Hepatocyte (in vitro differentiated cells): ENCODE results near the gene ISL2. TPM values are rescaled to one million over a fixed set of nuclear protein-coding genes. Genes with fewer than 3 reads are reported as not detected.

Experiments
- DNase-seq: peaks from one replicate; pipeline ENCODE4 v3.0.0-alpha.2; 2016; ENCODE audit warnings: low spot score
- H2AFZ ChIP-seq: fragments of 200-600 bp; sonication (generic); 2 replicates; pipeline ENCODE4 v1.6.0; 2016; ENCODE audit warnings: antibody characterized with exemption, mild to moderate bottlenecking
- H3K27ac ChIP-seq: fragments of 200-600 bp; sonication (generic); 2 replicates; pipeline ENCODE4 v1.5.1; 2016; ENCODE audit warnings: mild to moderate bottlenecking
- H3K27me3 ChIP-seq: fragments of 200-600 bp; sonication (generic); 2 replicates; pipeline ENCODE4 v1.6.1; 2016
- H3K36me3 ChIP-seq: fragments of 200-600 bp; sonication (generic); replicated peaks from 2 replicates; pipeline ENCODE4 v1.5.1; 2016; ENCODE audit warnings: low read depth; ENCODE audit not compliant: insufficient read depth
- H3K4me1 ChIP-seq: fragments of 200-600 bp; sonication (generic); 2 replicates; pipeline ENCODE4 v1.5.1; 2016; ENCODE audit warnings: mild to moderate bottlenecking, moderate library complexity; ENCODE audit not compliant: insufficient read depth
- H3K4me2 ChIP-seq: fragments of 200-600 bp; sonication (generic); 2 replicates; pipeline ENCODE4 v1.6.0; 2016
- H3K4me3 ChIP-seq: fragments of 200-600 bp; sonication (generic); 2 replicates; pipeline ENCODE4 v1.5.1; 2016; ENCODE audit warnings: mild to moderate bottlenecking
- H3K79me2 ChIP-seq: fragments of 200-600 bp; sonication (generic); 2 replicates; pipeline ENCODE4 v1.6.0; 2017; ENCODE audit warnings: mild to moderate bottlenecking
- H3K9me2 ChIP-seq: fragments of 200-600 bp; sonication (generic); replicated peaks from 2 replicates; pipeline ENCODE4 v1.6.0; 2017; ENCODE audit warnings: mild to moderate bottlenecking; ENCODE audit not compliant: insufficient read depth
- H3K9me3 ChIP-seq: fragments of 200-600 bp; sonication (generic); 2 replicates; pipeline ENCODE4 v1.5.1; 2016; ENCODE audit warnings: low read depth, mild to moderate bottlenecking
- H4K20me1 ChIP-seq: fragments of 200-600 bp; sonication (generic); 2 replicates; pipeline ENCODE4 v1.6.0; 2016; ENCODE audit warnings: mild to moderate bottlenecking; ENCODE audit not compliant: insufficient read depth, poor library complexity, severe bottlenecking
- EZH2 ChIP-seq: fragments of 200-600 bp; sonication (generic); IDR thresholded peaks from 2 replicates; pipeline ENCODE4 v1.6.1; 2016; ENCODE audit warnings: antibody characterized with exemption, mild to moderate bottlenecking, borderline replicate concordance
- EZH2phosphoT487 ChIP-seq: fragments of 200-600 bp; sonication (generic); IDR thresholded peaks from one replicate; pipeline ENCODE4 v1.6.1; 2018; ENCODE audit warnings: antibody characterized with exemption, mild to moderate bottlenecking, low read depth, moderate library complexity; ENCODE audit not compliant: unreplicated experiment, severe bottlenecking
- WGBS: methylation state at CpG from one replicate; pipeline ENCODE4 v1.1.6; 2016; ENCODE audit warnings: low lambda C conversion rate; ENCODE audit errors: missing lambda C conversion rate; 5-methylcytosine and 5-hydroxymethylcytosine counted together
- polyA plus RNA-seq: library from polyadenylated mRNA; unstranded; fragments of >200 nt; fragmentation: Nextera tagmentation; extraction: Ambion mirVana; gene quantifications from 2 replicates; pipeline ENCODE4 v1.2.1, GENCODE V29; 2016
- total RNA-seq: library from RNA; depleted of rRNA; stranded (reverse); fragments of >200 nt; gene quantifications from 2 replicates; pipeline ENCODE4 v1.2.3, GENCODE V29; 2014
- TF ChIP-seq, protein P1 (sequence below): fragments of 200-600 bp; sonication (generic); IDR thresholded peaks from 2 replicates; pipeline ENCODE4 v1.5.1; 2016; ENCODE audit warnings: antibody characterized with exemption, mild to moderate bottlenecking; ENCODE audit not compliant: poor library complexity

The ISL2 gene
- total and polyA plus RNA-seq, 2 experiments from 2014 or later, result 3.9 to 4.7 TPM

DNA sequence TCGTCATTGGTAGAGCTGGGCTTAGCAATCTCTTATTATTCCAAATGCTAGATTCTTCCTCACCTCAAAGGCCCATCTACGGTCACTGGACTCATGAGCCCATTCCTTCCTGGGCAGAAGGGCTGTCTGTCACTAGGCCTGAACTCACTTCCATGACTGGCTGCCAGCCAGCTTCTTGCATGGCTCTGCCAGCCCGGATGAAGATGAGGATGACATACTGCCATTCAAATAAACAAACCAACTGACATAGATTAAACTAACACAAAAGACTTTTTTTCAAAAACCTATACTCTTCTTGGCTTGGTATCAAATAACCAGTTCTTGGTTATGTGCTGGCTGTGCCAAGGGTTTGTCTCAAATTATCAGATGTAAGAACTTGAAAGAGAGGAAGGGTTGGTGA lies 23.8 kb downstream of the ISL2 start:
- 95% methylated on average over 3 of the region's 3 CpGs for WGBS
- H3K4me3 ChIP-seq, result no peak overlapping the region

DNA sequence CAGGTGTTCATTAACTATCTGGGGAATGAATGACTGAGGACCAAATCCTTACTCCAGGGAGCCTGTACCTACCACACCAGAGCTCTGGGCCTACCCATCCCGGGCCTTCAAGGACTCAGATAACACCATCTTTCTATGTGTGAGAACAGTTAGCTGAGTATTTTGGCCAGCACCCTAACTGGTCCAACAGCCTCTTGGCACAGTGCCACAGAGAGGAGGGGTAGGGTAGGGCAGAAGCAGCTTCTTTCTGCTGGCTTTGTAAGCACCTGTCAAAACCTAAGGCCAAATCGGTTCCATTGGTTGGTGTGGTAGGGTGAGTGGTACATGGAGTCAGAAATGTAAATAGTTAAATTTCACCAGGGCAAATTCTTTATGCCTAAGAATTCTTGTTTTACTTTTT lies 26.7 kb downstream of the ISL2 start:
- TF ChIP-seq EZH2phosphoT487 (no peak), EZH2 (no peak)
- TF ChIP-seq, protein P1, sequence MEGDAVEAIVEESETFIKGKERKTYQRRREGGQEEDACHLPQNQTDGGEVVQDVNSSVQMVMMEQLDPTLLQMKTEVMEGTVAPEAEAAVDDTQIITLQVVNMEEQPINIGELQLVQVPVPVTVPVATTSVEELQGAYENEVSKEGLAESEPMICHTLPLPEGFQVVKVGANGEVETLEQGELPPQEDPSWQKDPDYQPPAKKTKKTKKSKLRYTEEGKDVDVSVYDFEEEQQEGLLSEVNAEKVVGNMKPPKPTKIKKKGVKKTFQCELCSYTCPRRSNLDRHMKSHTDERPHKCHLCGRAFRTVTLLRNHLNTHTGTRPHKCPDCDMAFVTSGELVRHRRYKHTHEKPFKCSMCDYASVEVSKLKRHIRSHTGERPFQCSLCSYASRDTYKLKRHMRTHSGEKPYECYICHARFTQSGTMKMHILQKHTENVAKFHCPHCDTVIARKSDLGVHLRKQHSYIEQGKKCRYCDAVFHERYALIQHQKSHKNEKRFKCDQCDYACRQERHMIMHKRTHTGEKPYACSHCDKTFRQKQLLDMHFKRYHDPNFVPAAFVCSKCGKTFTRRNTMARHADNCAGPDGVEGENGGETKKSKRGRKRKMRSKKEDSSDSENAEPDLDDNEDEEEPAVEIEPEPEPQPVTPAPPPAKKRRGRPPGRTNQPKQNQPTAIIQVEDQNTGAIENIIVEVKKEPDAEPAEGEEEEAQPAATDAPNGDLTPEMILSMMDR, result no peak
- H3K4me2 ChIP-seq, result no peak overlapping the region
- no peak overlapping the region for H2AFZ ChIP-seq
- no peaks in the 10 kb centered on the region for H3K9me3 ChIP-seq
- no peak overlapping the region for H3K27ac ChIP-seq
- WGBS, result 79% methylated on average over 2 of the region's 2 CpGs
- no peak overlapping the region for H3K4me3 ChIP-seq
- H4K20me1 ChIP-seq, result no peaks in the 10 kb centered on the region
- H3K27me3 ChIP-seq, result no peaks in the 10 kb centered on the region
- no peaks in the 10 kb centered on the region for H3K9me2 ChIP-seq
- no peaks in the 10 kb centered on the region for H3K36me3 ChIP-seq
- DNase-seq, result no peak
- no peaks in the 10 kb centered on the region for H3K4me1 ChIP-seq
- H3K79me2 ChIP-seq, result no peaks in the 10 kb centered on the region

More for the DNA sequence above, 23.8 kb downstream of the ISL2 start:
- no peaks in the 10 kb centered on the region for H3K79me2 ChIP-seq
- H3K9me3 ChIP-seq, result no peaks in the 10 kb centered on the region
- no peak overlapping the region for H3K4me2 ChIP-seq
- H3K4me1 ChIP-seq, result peaks cover 1% of the 10 kb centered on the region
- no peak for TF ChIP-seq EZH2
- TF ChIP-seq, protein P1, result no peak
- no peak for TF ChIP-seq EZH2phosphoT487
- no peak overlapping the region for H3K27ac ChIP-seq
- H3K36me3 ChIP-seq, result no peaks in the 10 kb centered on the region
- H3K9me2 ChIP-seq, result no peaks in the 10 kb centered on the region
- H2AFZ ChIP-seq, result no peak overlapping the region
- no peaks in the 10 kb centered on the region for H3K27me3 ChIP-seq
- DNase-seq, result no peak
- no peaks in the 10 kb centered on the region for H4K20me1 ChIP-seq

DNA sequence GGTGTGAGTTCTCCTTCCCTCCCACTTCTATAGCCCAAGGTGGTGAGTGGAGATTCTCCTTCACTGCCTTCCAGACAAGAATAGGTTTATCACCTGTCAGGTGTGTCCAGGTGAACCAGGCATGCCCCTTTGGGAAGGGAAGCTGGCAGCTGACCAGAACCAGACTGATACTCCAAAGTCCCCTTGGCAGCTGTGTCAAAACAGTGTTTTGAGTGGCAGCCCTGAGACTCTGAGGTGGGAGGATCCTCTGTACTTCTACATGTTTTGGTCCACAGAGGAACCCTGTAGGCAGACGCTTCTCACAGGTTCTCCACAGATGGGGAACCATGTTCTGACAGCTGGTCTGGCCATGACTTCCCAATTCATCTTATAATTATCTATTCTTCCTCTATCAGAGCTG lies 30.1 kb downstream of the ISL2 start:
- Histone ChIP-seq H2AFZ (no peak overlapping the region), H3K9me3 (no peaks in the 10 kb centered on the region), H4K20me1 (no peaks in the 10 kb centered on the region)

More for the DNA sequence above, 30.1 kb downstream of the ISL2 start:
- H3K4me3 ChIP-seq, result no peak overlapping the region
- DNase-seq, result no peak
- no peaks in the 10 kb centered on the region for H3K9me2 ChIP-seq
- H3K79me2 ChIP-seq, result no peaks in the 10 kb centered on the region
- H3K27ac ChIP-seq, result no peak overlapping the region
- no peak overlapping the region for H3K4me2 ChIP-seq
- TF ChIP-seq, protein P1, result no peak
- TF ChIP-seq EZH2phosphoT487, result no peak
- TF ChIP-seq EZH2, result no peak
- no peaks in the 10 kb centered on the region for H3K27me3 ChIP-seq
- H3K4me1 ChIP-seq, result no peaks in the 10 kb centered on the region
- WGBS, result 83% methylated on average over 1 of the region's 1 CpG
- H3K36me3 ChIP-seq, result no peaks in the 10 kb centered on the region
